ENCODE results near the gene SGTB. TPM values are rescaled to one million over a fixed set of nuclear protein-coding genes. Genes with fewer than 3 reads are reported as not detected.

Gene SGTB
- total RNA-seq (2021; ENCODE audit: unreplicated experiment) (9.2 TPM), Bru-seq, nascent RNA (percentile 57 among the genes with signal in this experiment), BruChase-seq, experiment 1, labeled RNA remaining after a 2-hour chase (percentile 55 among the genes with signal in this experiment), BruChase-seq, experiment 2, labeled RNA remaining after a 6-hour chase (percentile 64 among the genes with signal in this experiment)
- 2.3 TPM for polyA plus RNA-seq (2012; ENCODE audit: insufficient read length)
- long read RNA-seq, full-length matches to known transcripts: 3 of 9 reads
- long read RNA-seq, partial matches to known transcripts: 0 of 9 reads
- long read RNA-seq, other reads (novel, unspliced or antisense): 6 of 9 reads

- TF ChIP-seq POLR2AphosphoS5 (IDR thresholded peaks at IDR 0.05; ENCODE audit: low read depth, low read length) (peak; percentile 53; the same call in 1 of the 2 replicates), SIN3A (IDR thresholded peaks at IDR 0.05; ENCODE audit: borderline replicate concordance, insufficient read depth, low read depth, low read length) (peak; percentile 92; the same call in 1 of the 2 replicates), CTCF (IDR thresholded peaks at IDR 0.05) (no peak)
- no peaks in the 10 kb centered on the region for H3K27me3 ChIP-seq (ENCODE audit: control insufficient read depth, insufficient read depth, low read length)
- intact Hi-C loops (cut with micrococcal nuclease; ENCODE audit: unreplicated experiment): no loop called here
- no peaks in the 10 kb centered on the region for H3K9me3 ChIP-seq (ENCODE audit: control insufficient read depth, insufficient read depth, low read depth, low read length)
- DNase-seq (ENCODE audit: low read depth, low spot score): no peak
- H3K36me3 ChIP-seq (ENCODE audit: control insufficient read depth, insufficient read depth, low read length): peaks cover 3% of the 10 kb centered on the region; the same call in 1 of the 2 replicates
- H3K4me3 ChIP-seq (ENCODE audit: low read depth in 2 of 2, low read length in 2 of 2): peak within 1 kb of the TSS; percentile 93 to 97
- ChIA-PET POLR2A (interaction anchor here (0.6 kb wide), 3 partner anchors 9 to 62 kb away, joined by 3 to 12 read pairs (median 4); no protein-coding TSS in a partner anchor), CTCF (no interaction called here)
- BruUV-seq (replicated peaks): no TSS peak
- peak within 1 kb of the TSS; percentile 82 for H3K27ac ChIP-seq (ENCODE audit: low read length)
- H3K4me1 ChIP-seq (ENCODE audit: control insufficient read depth, insufficient read depth, low read length): peaks cover 16% of the 10 kb centered on the region
- peak; percentile 97 for ATAC-seq
- in situ Hi-C loops (cut with HindIII; ENCODE audit: low pct_unique_long_range_greater_than_20kb, low sequenced_read_pairs): no loop called here
These were observed at the start of gene SGTB, which contains the start of gene NLN for GRCh38 chr5:65721720-65722574. Gene SGTB (minus strand): TSS chr5:65722109. CDS start chr5:65720807, 1,302 bp downstream. Gene NLN (plus strand): TSS chr5:65722205. CDS start chr5:65722374, 169 bp downstream.

GRCh38 chr5:65771266-65771665, 49.4 kb upstream of the SGTB start:
- ChIA-PET CTCF (no interaction called here), POLR2A (interaction anchor here (0.5 to 0.6 kb wide), 2 partner anchors 44 to 45 kb away, joined by 3 to 5 read pairs; no protein-coding TSS in a partner anchor)
- no peak for TF ChIP-seq TCF7L2 (IDR thresholded peaks at IDR 0.05; ENCODE audit: low read depth, low read length)
- TF ChIP-seq REST (IDR thresholded peaks at IDR 0.05; ENCODE audit: insufficient read depth in 1 of 2, low read depth in 2 of 2, low read length in 1 of 2): no peak
- no peak for TF ChIP-seq CTCF (IDR thresholded peaks at IDR 0.05)
- TF ChIP-seq POLR2AphosphoS5 (IDR thresholded peaks at IDR 0.05; ENCODE audit: low read depth, low read length): no peak
- Histone ChIP-seq H3K4me3 (ENCODE audit: low read depth in 2 of 2, low read length in 2 of 2) (no peak overlapping the region), H3K36me3 (ENCODE audit: control insufficient read depth, insufficient read depth, low read length) (0 out of 2 replicates have a peak, but pooled peaks cover 3% of the 10 kb centered on the region), H3K9me3 (ENCODE audit: control insufficient read depth, insufficient read depth, low read depth, low read length) (no peaks in the 10 kb centered on the region), H3K27me3 (ENCODE audit: control insufficient read depth, insufficient read depth, low read length) (no peaks in the 10 kb centered on the region), H3K4me1 (ENCODE audit: control insufficient read depth, insufficient read depth, low read length) (no peaks in the 10 kb centered on the region), H3K27ac (ENCODE audit: low read length) (no peak overlapping the region)
- intact Hi-C loops (cut with micrococcal nuclease; ENCODE audit: unreplicated experiment) (no loop called here), in situ Hi-C loops (cut with HindIII; ENCODE audit: low pct_unique_long_range_greater_than_20kb, low sequenced_read_pairs) (no loop called here)
- no peak for ATAC-seq
- BruUV-seq (replicated peaks): no TSS peak
- DNase-seq (ENCODE audit: low read depth, low spot score): no peak
